GM10248 (cell line): ENCODE measurements around the gene CXCL1.

ENCODE experiments used
- CTCF ChIA-PET: fragments of 300-600 bp; sonication (Branson Sonifier 250); formaldehyde crosslinking; extraction: SDS; loops from one replicate; lab custom pipeline; 2021; ENCODE audit warnings: antibody characterized with exemption; lab: Yijun Ruan, JAX
- POLR2A ChIA-PET: fragments of 350-650 bp; sonication (Branson Sonifier 250); formaldehyde crosslinking; extraction: SDS; loops from one replicate; lab custom pipeline; 2020; ENCODE audit warnings: antibody characterized with exemption; lab: Yijun Ruan, JAX
- DNase-seq: peaks from one replicate; pipeline ENCODE4 v3.0.0; 2012; ENCODE audit errors: extremely low spot score
- CTCF ChIP-seq: IDR thresholded peaks from 2 replicates; pipeline ENCODE4 v1.5.1; 2012; ENCODE audit warnings: mild to moderate bottlenecking, low read depth; ENCODE audit errors: extremely low read depth, missing control alignments, control extremely low read depth

The CXCL1 gene

DNA sequence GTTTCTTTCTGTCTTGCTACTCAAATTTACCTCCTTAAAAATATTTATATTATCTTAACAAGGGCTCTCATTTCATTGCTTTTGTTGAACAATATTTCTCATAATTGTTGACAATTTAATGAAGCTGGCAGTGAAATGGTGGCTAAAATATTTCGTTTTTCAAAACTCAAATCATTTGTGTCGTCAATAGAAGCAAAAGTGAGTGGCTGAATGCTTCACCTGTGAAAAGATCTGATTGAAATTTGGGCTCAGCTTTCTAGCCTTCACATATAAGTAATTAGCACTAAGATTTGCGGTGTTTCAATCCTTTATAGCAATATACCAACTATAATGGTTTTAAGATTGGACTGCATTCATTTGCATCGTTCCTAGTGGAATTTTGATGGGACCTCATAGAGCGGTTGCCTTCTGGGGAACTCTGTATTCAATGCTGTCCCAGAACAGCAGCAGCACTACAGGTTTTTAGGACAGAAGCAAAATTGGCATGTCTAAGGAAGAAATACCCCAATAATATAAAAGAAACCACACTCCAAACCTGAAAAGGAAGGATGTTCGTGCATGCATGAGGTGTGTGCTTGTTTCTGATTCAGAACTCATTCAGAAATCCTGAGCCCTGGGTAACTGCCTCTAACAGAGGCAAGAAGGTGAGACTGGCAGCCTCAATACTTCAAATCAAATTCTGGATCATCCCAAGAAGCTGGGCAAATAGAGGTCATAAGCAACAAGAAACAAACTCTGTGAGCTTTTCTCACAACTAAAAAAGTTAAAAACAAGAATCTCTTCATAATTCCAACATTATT, 2.5 kb downstream of the CXCL1 start:
- no peak for TF ChIP-seq CTCF
- ChIA-PET POLR2A (no interaction called here), CTCF (interaction anchor here (1.0 to 2.0 kb wide), 2 partner anchors 9 to 12 kb away, joined by 3 to 5 read pairs; no protein-coding TSS in a partner anchor)
- DNase-seq: no peak

DNA sequence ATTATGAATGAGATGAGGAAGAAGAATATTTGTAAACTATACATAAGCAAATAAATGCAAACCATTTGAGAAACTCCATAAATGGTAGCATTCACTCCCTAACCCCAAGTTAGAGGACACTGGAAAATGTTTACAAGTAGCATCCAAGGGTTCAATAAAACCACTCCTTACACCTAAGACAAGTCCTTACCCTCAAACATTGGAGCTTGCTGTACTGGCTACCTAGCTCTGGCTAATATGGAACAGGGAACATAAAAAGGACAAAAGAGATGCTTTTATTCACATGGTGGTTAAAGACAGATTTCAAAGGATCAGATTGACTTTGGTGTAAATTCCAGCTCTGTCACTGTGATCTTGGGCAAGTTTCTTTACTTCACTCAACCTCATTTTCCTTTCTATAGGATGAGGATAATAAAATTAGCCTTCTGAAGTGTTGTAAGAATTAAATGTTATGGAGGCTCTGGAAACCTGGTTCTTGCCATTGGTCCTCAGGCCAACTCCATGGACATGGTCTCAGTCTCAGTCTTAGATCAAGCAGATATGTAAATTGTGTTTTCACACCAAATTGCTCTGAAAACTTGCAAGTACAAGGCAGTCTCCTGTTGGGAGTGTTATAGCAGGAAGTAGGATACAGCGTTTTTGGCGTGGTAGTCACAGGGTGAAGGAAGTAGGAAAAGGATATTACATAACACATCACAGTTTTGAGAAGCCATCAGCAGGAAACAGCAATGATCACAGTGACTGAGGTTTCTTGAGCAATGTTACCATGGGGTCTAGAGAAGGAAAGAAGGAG, 3.3 kb downstream of the CXCL1 start:
- POLR2A ChIA-PET: no interaction called here

DNA sequence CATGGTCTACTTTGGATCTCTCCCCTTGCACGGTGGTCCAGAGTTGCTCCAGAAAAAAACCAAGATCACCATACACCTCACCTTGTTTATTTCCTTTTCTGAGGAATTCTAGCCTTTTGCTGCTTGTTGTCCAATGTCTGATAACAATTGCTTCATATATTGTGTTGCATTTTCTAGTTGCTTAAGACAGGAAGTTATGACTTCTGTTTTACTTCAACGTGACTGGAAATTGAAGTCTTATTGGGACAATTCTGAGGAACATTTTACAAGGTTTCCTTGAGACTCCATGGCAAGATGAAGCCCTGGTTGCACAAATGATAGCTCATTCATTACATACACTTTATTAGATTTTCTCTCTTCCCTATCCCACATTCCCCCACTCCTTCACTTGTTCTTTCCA, 5.2 kb downstream of the CXCL1 start:
- ChIA-PET POLR2A (no interaction called here), CTCF (interaction anchor here (1.0 to 2.6 kb wide), 3 partner anchors 9 to 13 kb away, joined by 3 to 10 read pairs (median 4); no protein-coding TSS in a partner anchor)
- TF ChIP-seq CTCF: no peak
- no peak for DNase-seq

More for the DNA sequence above, 3.3 kb downstream of the CXCL1 start:
- CTCF ChIA-PET: interaction anchor here (1.0 to 2.0 kb wide), 3 partner anchors 10 to 13 kb away, joined by 3 to 5 read pairs (median 4); no protein-coding TSS in a partner anchor
- no peak for DNase-seq
- no peak for TF ChIP-seq CTCF

DNA sequence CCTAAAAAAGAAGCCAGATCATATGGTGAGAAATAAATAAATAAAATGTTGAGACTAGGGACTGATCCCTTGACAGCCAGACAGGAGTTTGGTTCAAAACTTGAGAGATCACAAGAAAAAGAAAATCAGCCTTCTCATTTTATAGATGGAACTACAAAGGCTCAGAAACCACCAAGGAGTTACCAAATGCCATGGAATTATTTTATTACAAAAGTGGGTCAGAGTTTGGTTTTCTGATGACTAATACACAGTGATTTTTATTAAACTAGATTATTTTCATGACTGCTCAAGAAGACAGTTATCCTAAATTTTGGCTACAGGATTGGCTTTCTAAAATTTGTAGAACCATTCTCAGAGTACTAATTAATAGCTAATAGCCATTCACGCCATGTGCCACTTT, 6.2 kb downstream of the CXCL1 start:
- no peak for DNase-seq
- ChIA-PET POLR2A (no interaction called here), CTCF (interaction anchor here (2.6 kb wide), 1 partner anchor 11 kb away, joined by 10 read pairs; no protein-coding TSS in a partner anchor)
- TF ChIP-seq CTCF: no peak

DNA sequence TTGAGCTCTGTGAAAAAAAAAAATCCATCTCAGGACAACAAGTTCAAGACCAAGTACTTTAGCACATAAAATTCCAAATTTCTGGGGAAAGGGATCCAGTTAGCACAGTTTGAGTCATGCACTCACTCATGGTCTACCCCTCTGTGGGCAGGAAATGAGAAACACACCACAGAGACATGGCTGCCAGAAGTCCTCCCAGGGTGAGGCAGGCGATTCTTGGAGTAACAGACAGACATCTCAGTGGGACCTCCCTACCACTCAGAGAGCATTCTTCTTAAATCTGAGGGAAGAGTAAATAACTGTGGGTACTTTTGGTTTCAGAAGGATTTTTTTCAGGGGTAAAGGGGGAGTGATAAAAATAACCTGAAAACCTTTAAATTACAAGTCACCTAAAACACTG, 14.1 kb downstream of the CXCL1 start:
- CTCF ChIA-PET: interaction anchor here (1.3 kb wide), 1 partner anchor 10 kb away, joined by 4 read pairs; no protein-coding TSS in a partner anchor
- POLR2A ChIA-PET: no interaction called here
- no peak for DNase-seq
- TF ChIP-seq CTCF: no peak

GRCh38 chr4:73885574-73886267, 16.5 kb downstream of the CXCL1 start:
- no peak for TF ChIP-seq CTCF
- POLR2A ChIA-PET: no interaction called here
- no peak for DNase-seq
- CTCF ChIA-PET: interaction anchor here (1.3 to 2.9 kb wide), 2 partner anchors 15 to 35 kb away, joined by 4 to 6 read pairs; no protein-coding TSS in a partner anchor
